Left ventricle myocardium inferior (tissue), 1 donor: ENCODE results near the gene CLEC3A. TPM values are rescaled to one million over a fixed set of nuclear protein-coding genes. Genes with fewer than 3 reads are reported as not detected.
"Not testable (repeated sequence)": the region's sequence is repeated elsewhere in the genome, so short reads cannot be mapped to it uniquely, and the experiment has no call there.

Experiments
- DNase-seq: peaks from one replicate; pipeline ENCODE4 v3.0.0-alpha.2; 2020
- H3K27ac ChIP-seq: fragments of 200-600 bp; replicated peaks from 2 replicates; pipeline ENCODE4 v1.8.0; 2021
- H3K27me3 ChIP-seq: fragments of 200-600 bp; 2 replicates; pipeline ENCODE4 v1.8.0; 2021; ENCODE audit warnings: low read depth
- H3K36me3 ChIP-seq: fragments of 200-600 bp; 2 replicates; pipeline ENCODE4 v1.8.0; 2021
- H3K4me1 ChIP-seq: fragments of 200-600 bp; 2 replicates; pipeline ENCODE4 v1.8.0; 2021
- H3K4me3 ChIP-seq: fragments of 200-600 bp; 2 replicates; pipeline ENCODE4 v1.8.0; 2021; ENCODE audit warnings: mild to moderate bottlenecking, moderate library complexity
- H3K9me3 ChIP-seq: fragments of 200-600 bp; replicated peaks from 2 replicates; pipeline ENCODE4 v1.8.0; 2021
- intact Hi-C: fragments of 100-400 bp; cut with micrococcal nuclease; formaldehyde crosslinking; loops from one replicate; pipeline ENCODE4 v1.11.0; 2022
- total RNA-seq: library from RNA; stranded (reverse); fragmentation: NEBNext Ultra II Directional; extraction: Animal tissue kit (Norgen Biotek cat#: 25700); gene quantifications from one replicate; pipeline ENCODE4 v1.2.1, GENCODE V29; 2021
- TF ChIP-seq, protein P1 (sequence below): fragments of 200-600 bp; IDR thresholded peaks from 2 replicates; pipeline ENCODE4 v1.8.0; 2021; ENCODE audit warnings: antibody characterized with exemption, mild to moderate bottlenecking, borderline replicate concordance
- donor health status: DM: no; HTN: yes; CAD: no; lungs with severe emphysema.

The CLEC3A gene
- total RNA-seq, 1 donor from 2014 or later = not detected

DNA sequence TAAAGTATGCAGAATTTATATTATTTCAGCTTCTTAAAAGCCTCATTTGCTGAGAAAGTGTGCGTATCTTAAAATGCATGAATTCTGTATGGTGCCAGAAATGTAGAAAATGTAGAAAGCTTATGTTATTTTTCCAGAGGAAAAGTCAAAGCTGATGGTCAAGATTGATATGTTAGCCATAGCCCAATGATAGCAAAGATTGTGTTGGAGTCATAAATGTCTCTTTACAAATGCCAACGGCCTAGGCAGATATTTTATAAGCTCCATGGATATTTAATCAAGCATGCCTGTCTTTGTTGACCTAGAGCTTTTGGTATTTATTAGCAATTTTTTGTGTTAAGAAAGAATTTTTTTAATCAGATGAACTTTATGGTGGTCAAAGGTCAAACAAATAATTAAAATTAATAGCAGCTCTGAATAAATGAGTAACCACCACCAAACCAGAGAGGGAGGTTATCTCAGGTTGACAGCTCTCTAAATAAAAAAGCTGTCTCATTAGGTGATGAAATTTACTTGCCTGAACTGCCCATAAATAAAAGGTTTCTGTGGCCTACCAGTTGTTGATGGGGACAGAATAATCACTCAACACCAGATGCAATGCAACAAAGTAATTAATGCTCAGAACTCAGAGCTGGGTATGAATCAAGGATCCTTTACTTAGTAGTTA, 28.5 kb downstream of the CLEC3A start:
- intact Hi-C loops = no loop called here
- Histone ChIP-seq H3K9me3 (no peaks in the 10 kb centered on the region), H3K36me3 (no peaks in the 10 kb centered on the region), H3K27ac (no peak overlapping the region), H3K27me3 (peaks cover 52% of the 10 kb centered on the region), H3K4me1 (peaks cover under 1% of the 10 kb centered on the region), H3K4me3 (no peak overlapping the region)
- DNase-seq = no peak
- TF ChIP-seq, protein P1, sequence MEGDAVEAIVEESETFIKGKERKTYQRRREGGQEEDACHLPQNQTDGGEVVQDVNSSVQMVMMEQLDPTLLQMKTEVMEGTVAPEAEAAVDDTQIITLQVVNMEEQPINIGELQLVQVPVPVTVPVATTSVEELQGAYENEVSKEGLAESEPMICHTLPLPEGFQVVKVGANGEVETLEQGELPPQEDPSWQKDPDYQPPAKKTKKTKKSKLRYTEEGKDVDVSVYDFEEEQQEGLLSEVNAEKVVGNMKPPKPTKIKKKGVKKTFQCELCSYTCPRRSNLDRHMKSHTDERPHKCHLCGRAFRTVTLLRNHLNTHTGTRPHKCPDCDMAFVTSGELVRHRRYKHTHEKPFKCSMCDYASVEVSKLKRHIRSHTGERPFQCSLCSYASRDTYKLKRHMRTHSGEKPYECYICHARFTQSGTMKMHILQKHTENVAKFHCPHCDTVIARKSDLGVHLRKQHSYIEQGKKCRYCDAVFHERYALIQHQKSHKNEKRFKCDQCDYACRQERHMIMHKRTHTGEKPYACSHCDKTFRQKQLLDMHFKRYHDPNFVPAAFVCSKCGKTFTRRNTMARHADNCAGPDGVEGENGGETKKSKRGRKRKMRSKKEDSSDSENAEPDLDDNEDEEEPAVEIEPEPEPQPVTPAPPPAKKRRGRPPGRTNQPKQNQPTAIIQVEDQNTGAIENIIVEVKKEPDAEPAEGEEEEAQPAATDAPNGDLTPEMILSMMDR = no peak

DNA sequence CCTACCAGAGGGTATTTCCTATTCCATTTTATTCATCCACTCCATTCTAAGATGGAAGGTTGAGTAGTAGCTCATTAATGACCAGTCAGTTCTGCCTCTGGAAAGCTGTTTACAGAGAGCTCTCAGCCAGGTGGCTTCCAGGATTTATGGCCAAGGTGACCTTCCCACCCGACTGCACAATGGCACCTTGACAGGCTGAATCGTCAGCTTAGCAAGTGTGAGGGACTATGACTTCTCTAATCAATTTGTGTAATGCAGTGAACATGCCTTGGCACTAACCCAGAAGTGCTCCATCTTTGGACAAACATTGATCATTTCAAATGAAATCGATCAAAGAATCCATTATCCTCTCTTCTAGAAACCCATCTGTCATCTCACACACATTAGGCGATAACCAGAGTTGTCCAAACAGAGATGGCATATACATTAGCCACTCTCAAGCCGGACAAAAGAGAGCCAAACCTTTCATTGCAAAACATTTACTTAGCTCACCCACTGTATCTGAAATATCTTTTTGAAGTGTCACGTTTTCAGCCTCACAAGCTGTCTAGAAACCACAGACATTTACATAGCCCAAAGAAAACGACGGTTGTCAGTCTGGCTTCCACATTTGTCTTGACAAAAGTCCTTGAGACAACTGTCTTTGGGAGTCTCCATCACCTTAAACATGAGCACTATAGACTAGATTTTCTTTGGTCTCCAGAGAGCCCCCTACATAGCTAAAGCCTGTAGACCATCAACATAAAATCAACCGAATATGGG, 35.6 kb downstream of the CLEC3A start:
- H3K4me1 ChIP-seq = no peaks in the 10 kb centered on the region
- H3K27me3 ChIP-seq = peaks cover 32% of the 10 kb centered on the region
- intact Hi-C loops = no loop called here
- H3K4me3 ChIP-seq = no peak overlapping the region
- no peak overlapping the region for H3K27ac ChIP-seq
- H3K9me3 ChIP-seq = no peaks in the 10 kb centered on the region
- H3K36me3 ChIP-seq = no peaks in the 10 kb centered on the region
- TF ChIP-seq, protein P1 = no peak
- no peak for DNase-seq

DNA sequence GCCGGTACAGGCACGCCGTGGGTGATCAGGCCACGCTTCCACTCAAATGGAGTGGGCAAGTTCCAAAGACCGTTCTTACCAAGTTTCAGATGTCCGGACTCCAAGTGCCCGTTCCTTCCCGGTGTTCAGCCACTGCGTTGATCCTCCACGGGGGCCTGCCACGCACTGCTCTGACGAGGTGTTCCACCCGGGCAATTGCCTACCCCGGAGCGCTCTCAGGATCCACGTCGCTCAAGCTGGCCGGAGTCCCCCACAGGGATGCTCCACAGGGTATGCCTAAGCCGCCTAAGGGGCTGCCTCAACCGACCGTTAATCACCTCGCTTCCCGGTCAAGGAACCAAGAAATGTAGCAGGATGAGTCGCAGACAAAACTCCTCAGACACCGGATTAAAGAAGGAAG, 37.5 kb downstream of the CLEC3A start:
- H3K9me3 ChIP-seq, H3K27ac ChIP-seq, H3K36me3 ChIP-seq, H3K4me3 ChIP-seq, intact Hi-C loops, H3K4me1 ChIP-seq, DNase-seq: not testable (repeated sequence)
- peaks cover 27% of the 10 kb centered on the region for H3K27me3 ChIP-seq

DNA sequence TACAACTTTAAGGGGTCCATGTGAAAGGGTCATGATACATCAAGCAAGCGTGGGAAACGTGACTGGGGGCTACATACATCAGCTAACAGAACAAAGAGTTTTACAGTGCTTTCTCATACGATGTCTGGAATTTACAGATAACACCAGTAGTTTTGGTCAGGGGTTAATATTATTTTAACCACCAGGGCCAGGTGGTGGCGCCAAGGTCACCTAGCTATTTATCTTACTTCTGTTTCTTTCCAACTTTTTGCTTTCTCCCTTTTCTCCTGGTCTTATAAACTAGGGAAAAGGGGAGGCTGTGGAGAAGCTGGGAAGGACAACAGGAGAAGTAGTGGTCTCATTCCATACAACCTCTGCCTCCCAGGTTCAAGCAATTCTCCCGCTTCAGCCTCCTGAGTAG, 37.9 kb downstream of the CLEC3A start:
- Histone ChIP-seq H3K27me3 (peaks cover 26% of the 10 kb centered on the region), H3K27ac (no peak overlapping the region), H3K9me3 (no peaks in the 10 kb centered on the region), H3K4me3 (no peak overlapping the region), H3K4me1 (no peaks in the 10 kb centered on the region), H3K36me3 (no peaks in the 10 kb centered on the region)
- DNase-seq = no peak
- intact Hi-C loops = no loop called here
- TF ChIP-seq, protein P1 = no peak

DNA sequence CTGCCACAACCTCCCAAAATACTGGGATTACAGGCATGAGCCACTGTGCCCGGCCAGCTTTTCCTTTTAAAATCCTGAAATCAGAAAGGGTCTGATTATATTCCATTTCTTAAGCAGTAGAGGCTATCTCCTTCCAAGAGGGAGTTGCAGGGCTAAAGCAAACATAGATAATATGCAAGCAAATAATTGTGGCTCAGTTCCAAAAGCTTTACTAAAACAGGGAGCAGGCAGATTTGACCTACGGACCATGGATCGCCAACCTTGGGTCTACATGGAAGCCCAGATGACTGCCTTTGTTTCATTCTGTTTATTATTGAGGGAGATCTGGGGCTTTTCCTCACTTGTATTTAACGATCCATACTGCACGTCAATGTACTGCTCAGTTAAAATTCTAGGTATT, 38.5 kb downstream of the CLEC3A start:
- DNase-seq = no peak
- intact Hi-C loops = no loop called here
- TF ChIP-seq, protein P1 = no peak
- H3K36me3 ChIP-seq = no peaks in the 10 kb centered on the region
- no peaks in the 10 kb centered on the region for H3K4me1 ChIP-seq
- no peak overlapping the region for H3K4me3 ChIP-seq
- no peaks in the 10 kb centered on the region for H3K9me3 ChIP-seq
- H3K27me3 ChIP-seq = peaks cover 21% of the 10 kb centered on the region
- no peak overlapping the region for H3K27ac ChIP-seq

DNA sequence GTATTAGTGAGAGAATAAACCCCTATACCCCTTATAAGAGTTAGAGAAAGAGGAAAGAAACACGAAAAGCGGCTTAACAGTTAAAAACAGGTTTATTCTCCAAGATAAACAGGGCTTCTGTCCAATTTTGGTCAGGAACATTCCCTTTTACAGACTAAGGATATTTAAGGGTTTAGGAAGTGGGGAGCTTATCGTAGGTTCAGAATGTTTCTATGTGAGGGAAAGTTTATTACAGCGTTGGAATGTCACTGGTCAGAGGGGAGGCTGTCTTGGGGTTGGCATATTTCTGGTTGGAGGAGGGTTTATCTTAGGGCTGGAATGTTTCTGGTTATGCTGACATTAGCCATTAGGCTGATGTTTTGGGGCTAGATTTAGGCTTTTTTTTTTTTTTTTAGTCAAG, 43.0 kb downstream of the CLEC3A start:
- H3K4me1 ChIP-seq = no peaks in the 10 kb centered on the region
- H3K27me3 ChIP-seq = peaks cover 21% of the 10 kb centered on the region
- no peaks in the 10 kb centered on the region for H3K36me3 ChIP-seq
- TF ChIP-seq, protein P1 = no peak
- no peak overlapping the region for H3K4me3 ChIP-seq
- H3K9me3 ChIP-seq = peaks cover 4% of the 10 kb centered on the region
- no peak for DNase-seq
- intact Hi-C loops = no loop called here
- H3K27ac ChIP-seq = no peak overlapping the region
